CD4-positive, CD25-positive, alpha-beta regulatory T cell (primary cell): ENCODE measurements around the gene CES2. TPM values are rescaled to one million over a fixed set of nuclear protein-coding genes. Genes with fewer than 3 reads are reported as not detected.

ENCODE experiments used
- ATAC-seq, 2 donors: fragments of 150-1000 bp; cut with Tn5 transposase; one replicate each; pipeline ENCODE4 v1.10.0; 2021; ENCODE audit warnings: low read depth in 2 of 2, moderate number of reproducible peaks in 2 of 2, moderate library complexity in 1 of 2
- DNase-seq, 3 donors: peaks; one replicate each; pipeline versions ENCODE4 v3.0.0 to v3.0.0-alpha.2; 2012 to 2022; ENCODE audit warnings: mixed read lengths in 1 of 3
- H3K27ac ChIP-seq: one replicate; pipeline ENCODE4 v1.7.0; 2013; ENCODE audit warnings: mild to moderate bottlenecking, low read length; ENCODE audit not compliant: insufficient read depth, poor library complexity, severe bottlenecking
- H3K27me3 ChIP-seq: one replicate; pipeline ENCODE4 v1.7.0; 2013; ENCODE audit warnings: low read length; ENCODE audit not compliant: control insufficient read depth, insufficient read depth
- H3K36me3 ChIP-seq: one replicate; pipeline ENCODE4 v1.7.0; 2013; ENCODE audit warnings: mild to moderate bottlenecking, low read length, moderate library complexity; ENCODE audit not compliant: control insufficient read depth, insufficient read depth
- H3K4me1 ChIP-seq: 2 replicates; pipeline ENCODE4 v1.7.0; 2013; ENCODE audit warnings: mild to moderate bottlenecking, low read length; ENCODE audit not compliant: insufficient read depth, control insufficient read depth, poor library complexity, severe bottlenecking
- H3K4me3 ChIP-seq: one replicate; pipeline ENCODE4 v1.7.0; 2013; ENCODE audit warnings: low read depth, mild to moderate bottlenecking, low read length, moderate library complexity
- H3K9me3 ChIP-seq, 2 experiments: 1 replicate in 1 of 2; 2 replicates in 1 of 2; pipeline ENCODE4 v1.7.0; 2013; ENCODE audit warnings: low read length in 2 of 2, mild to moderate bottlenecking in 1 of 2, moderate library complexity in 1 of 2; ENCODE audit not compliant: control insufficient read depth in 2 of 2
- H3K27ac Mint-ChIP-seq, 3 donors: one replicate each; pipeline ENCODE4 v1.8.0; 2020 to 2022; ENCODE audit warnings: mild to moderate bottlenecking in 3 of 3, mixed read lengths in 3 of 3, moderate library complexity in 2 of 3
- H3K27me3 Mint-ChIP-seq: one replicate; pipeline ENCODE4 v1.8.0; 2022; ENCODE audit warnings: mild to moderate bottlenecking, mixed read lengths
- H3K36me3 Mint-ChIP-seq: one replicate; pipeline ENCODE4 v1.8.0; 2020; ENCODE audit warnings: mixed read lengths
- H3K4me1 Mint-ChIP-seq, 4 donors: one replicate each; pipeline ENCODE4 v1.8.0; 2020 to 2022; ENCODE audit warnings: mixed read lengths in 4 of 4, mild to moderate bottlenecking in 1 of 4
- H3K4me3 Mint-ChIP-seq, 4 donors: one replicate each; pipeline ENCODE4 v1.8.0; 2020 to 2022; ENCODE audit warnings: mild to moderate bottlenecking in 4 of 4, mixed read lengths in 4 of 4, moderate library complexity in 3 of 4
- H3K9me3 Mint-ChIP-seq, 7 donors: one replicate each; pipeline ENCODE4 v1.8.0; 2020 to 2022; ENCODE audit warnings: mixed read lengths in 7 of 7, mild to moderate bottlenecking in 3 of 7, moderate library complexity in 2 of 7
- polyA plus RNA-seq, 4 donors: library from polyadenylated mRNA; unstranded; fragments of 300-500 nt; fragmentation: Illumina TruSeq; gene quantifications; one replicate each; pipeline ENCODE4 v1.2.3, GENCODE V29; 2021
- total RNA-seq: library from RNA; stranded (reverse); gene quantifications from one replicate; pipeline ENCODE4 v1.2.3, GENCODE V29; 2022

The CES2 gene
- total and polyA plus RNA-seq, 5 donors from 2014 or later = 19.3 to 35.4 (median 19.9) TPM

DNA sequence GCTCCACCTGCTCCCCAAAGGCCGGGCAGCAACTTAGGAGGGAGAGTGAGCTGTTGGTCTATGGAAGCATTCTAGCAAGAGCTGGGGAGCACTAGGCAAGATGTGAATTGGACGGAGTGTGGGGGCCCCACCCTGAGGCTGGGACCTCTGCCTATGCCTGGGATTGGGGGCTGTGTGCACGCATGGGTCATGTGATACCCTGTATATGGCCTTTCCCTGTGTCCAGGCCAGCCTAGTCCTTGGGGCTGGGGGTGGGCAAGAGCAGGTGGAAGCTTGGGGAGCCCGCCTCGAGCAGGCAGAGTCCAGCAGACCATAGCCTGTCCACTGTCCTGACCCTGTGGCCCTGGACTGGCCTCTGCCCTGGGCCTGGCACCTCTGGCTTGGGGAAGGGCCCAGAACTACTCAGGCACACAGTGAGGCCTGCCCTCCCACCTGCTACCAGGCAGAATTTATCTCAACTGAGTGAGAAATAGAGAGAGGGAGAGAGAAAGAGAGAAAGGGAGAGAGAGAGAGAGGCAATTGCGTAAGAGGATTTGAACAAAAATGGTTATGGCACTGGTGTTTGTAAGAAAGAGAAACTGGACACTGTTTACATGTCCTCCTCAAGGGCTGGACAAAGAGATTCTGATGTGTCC lies 35.9 kb upstream of the CES2 start:
- peaks cover 0 to 1% (median 0%) of the 10 kb centered on the region in 7 donors for H3K9me3 Mint-ChIP-seq
- H3K4me1 Mint-ChIP-seq = peaks cover 0 to 8% (median 0%) of the 10 kb centered on the region in 4 donors
- no peaks in the 10 kb centered on the region for H3K36me3 Mint-ChIP-seq
- DNase-seq = no peak
- no peak overlapping the region for H3K4me3 ChIP-seq
- no peaks in the 10 kb centered on the region for H3K27me3 ChIP-seq
- H3K4me3 Mint-ChIP-seq = no peak overlapping the region
- H3K27ac ChIP-seq = no peak overlapping the region
- no peaks in the 10 kb centered on the region for H3K27me3 Mint-ChIP-seq
- no peaks in the 10 kb centered on the region for H3K9me3 ChIP-seq
- H3K4me1 ChIP-seq = no peaks in the 10 kb centered on the region
- no peak for ATAC-seq
- peak overlapping the region in 1 of 3 donors; percentile 43 for H3K27ac Mint-ChIP-seq
- H3K36me3 ChIP-seq = no peaks in the 10 kb centered on the region

DNA sequence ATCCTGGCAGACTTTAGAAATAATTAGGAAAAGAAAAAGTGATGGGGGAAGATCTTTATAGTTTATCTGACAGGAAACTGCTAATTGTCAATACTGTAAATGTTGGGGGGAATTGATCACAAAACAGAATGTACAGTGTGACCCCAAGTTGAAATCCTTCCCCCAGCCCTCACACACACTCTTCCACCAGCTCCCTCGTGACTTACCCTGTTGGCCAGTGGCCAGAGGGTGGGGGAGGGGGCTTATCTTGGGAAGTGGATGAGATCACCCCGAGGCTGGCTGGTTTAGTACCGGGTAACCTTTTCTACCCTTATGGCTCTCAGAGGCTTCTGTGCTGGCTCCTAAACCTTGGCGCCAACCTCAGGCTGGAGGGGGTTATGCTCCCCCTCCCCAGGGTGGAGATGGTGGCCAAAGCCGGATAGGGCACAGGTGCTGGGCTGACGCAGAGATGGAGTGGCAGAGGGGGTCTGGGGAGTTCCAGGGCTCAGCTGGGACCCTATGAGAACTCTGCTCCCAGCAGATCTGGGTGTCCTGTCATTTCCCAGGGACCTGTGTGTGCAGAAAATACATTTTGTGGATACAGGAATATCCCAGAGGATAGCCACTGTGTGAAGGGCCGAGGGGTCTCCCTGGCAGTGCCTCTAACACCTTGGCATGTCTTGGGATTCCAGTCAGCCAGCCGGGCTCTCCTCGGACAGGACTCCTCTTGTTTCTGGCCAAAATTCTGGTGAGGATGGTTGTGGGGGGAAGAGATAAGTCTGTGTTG lies 35.2 kb upstream of the CES2 start:
- ATAC-seq = no peak
- H3K9me3 Mint-ChIP-seq = peaks cover 0 to 1% (median 0%) of the 10 kb centered on the region in 7 donors
- H3K4me3 Mint-ChIP-seq = no peak overlapping the region
- H3K36me3 Mint-ChIP-seq = no peaks in the 10 kb centered on the region
- H3K27me3 Mint-ChIP-seq = no peaks in the 10 kb centered on the region
- Histone ChIP-seq H3K27me3 (no peaks in the 10 kb centered on the region), H3K4me1 (no peaks in the 10 kb centered on the region), H3K36me3 (no peaks in the 10 kb centered on the region), H3K9me3 (no peaks in the 10 kb centered on the region), H3K27ac (no peak overlapping the region), H3K4me3 (no peak overlapping the region)
- DNase-seq = no peak
- peaks cover 0 to 2% (median 0%) of the 10 kb centered on the region in 4 donors for H3K4me1 Mint-ChIP-seq
- H3K27ac Mint-ChIP-seq = peak overlapping the region in 1 of 3 donors; percentile 43

GRCh38 chr16:66900721-66901441 lies 34.4 kb upstream of the CES2 start:
- Histone ChIP-seq H3K36me3 (no peaks in the 10 kb centered on the region), H3K4me3 (no peak overlapping the region), H3K4me1 (no peaks in the 10 kb centered on the region), H3K27ac (no peak overlapping the region), H3K27me3 (no peaks in the 10 kb centered on the region), H3K9me3 (no peaks in the 10 kb centered on the region)
- Mint-ChIP-seq H3K27me3 (no peaks in the 10 kb centered on the region), H3K27ac (peak overlapping the region in 1 of 3 donors; percentile 21), H3K4me1 (peaks cover 0 to 4% (median under 1%) of the 10 kb centered on the region in 4 donors), H3K36me3 (no peaks in the 10 kb centered on the region), H3K9me3 (no peaks in the 10 kb centered on the region), H3K4me3 (no peak overlapping the region)
- no peak for DNase-seq
- ATAC-seq = no peak

DNA sequence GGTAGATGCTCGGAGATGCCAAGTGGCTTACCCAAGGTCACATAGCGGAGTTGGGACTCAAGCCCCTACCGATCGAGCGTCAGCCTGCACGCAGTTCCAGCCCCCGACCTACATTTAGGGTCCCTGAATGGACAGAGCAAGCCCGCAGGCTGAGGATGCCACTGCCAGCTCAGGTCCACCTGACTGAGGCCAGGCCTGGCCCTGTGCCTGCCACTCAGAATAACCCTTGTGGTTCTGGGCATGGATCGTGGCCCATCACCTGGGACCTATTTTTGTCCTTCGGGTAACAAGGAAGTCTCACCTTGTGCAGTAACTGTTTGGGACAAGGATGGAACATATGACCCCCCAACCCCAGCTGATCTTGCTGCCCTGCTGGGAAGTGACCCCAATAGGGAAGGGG lies 33.7 kb upstream of the CES2 start:
- H3K4me1 Mint-ChIP-seq = peaks cover 0 to 11% (median 3%) of the 10 kb centered on the region in 4 donors
- Histone ChIP-seq H3K36me3 (no peaks in the 10 kb centered on the region), H3K4me1 (no peaks in the 10 kb centered on the region)

DNA sequence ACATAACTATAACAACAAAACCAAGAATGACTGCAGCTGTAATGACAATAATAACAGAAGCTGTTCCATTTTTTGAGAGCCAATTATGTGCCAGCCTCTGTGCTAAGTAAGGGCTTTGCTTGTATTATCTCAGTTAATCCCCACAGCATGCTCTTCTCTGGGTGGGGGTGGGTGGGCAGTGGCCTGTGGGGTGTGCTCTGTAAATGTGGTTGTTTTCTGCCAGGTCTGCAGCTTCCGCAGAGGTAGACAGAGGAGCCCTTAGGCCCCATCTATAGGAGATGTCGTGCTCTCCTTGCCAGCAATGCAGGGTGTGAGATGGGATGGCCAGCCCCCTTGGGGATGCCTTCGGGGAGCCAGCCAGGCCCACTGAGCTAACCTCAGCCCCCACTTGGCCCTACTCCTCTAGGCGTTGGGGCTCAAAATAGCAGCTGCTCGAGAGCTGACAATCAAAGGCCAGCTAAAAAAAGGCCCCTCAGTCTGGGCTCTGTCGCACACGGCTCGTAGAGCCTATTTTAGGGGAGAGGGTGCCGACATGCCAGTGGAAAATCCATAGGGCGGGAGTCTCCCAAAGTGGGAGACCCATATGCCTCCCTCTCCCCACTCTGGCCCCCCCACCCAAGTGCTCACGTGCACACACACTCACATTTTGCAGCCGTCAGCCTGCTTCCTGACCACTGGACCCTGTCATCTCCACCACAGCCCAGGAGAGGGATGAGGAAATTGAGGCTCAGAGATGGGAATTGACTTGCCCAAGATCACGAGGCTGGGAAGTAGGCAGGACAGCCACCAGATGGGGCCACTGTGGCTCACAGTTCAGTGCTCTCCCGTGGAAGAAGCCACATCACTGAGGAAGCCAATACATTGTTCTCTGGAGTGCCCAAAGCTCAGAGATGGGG lies 32.4 kb upstream of the CES2 start:
- H3K4me1 Mint-ChIP-seq = peaks cover 0 to 11% (median 3%) of the 10 kb centered on the region in 4 donors
- ATAC-seq (no peak), DNase-seq (no peak)
- no peak overlapping the region for H3K27ac Mint-ChIP-seq
- H3K27me3 Mint-ChIP-seq = no peaks in the 10 kb centered on the region
- no peaks in the 10 kb centered on the region for H3K9me3 ChIP-seq
- no peaks in the 10 kb centered on the region for H3K9me3 Mint-ChIP-seq
- no peaks in the 10 kb centered on the region for H3K4me1 ChIP-seq
- H3K27ac ChIP-seq = no peak overlapping the region
- H3K4me3 Mint-ChIP-seq = no peak overlapping the region
- no peaks in the 10 kb centered on the region for H3K36me3 Mint-ChIP-seq
- no peaks in the 10 kb centered on the region for H3K27me3 ChIP-seq
- H3K36me3 ChIP-seq = no peaks in the 10 kb centered on the region
- H3K4me3 ChIP-seq = no peak overlapping the region

More for the DNA sequence above, 33.7 kb upstream of the CES2 start:
- H3K9me3 Mint-ChIP-seq = no peaks in the 10 kb centered on the region
- DNase-seq (no peak), ATAC-seq (no peak)
- H3K4me3 Mint-ChIP-seq = no peak overlapping the region
- Histone ChIP-seq H3K27me3 (no peaks in the 10 kb centered on the region), H3K9me3 (no peaks in the 10 kb centered on the region), H3K27ac (no peak overlapping the region), H3K4me3 (no peak overlapping the region)
- no peaks in the 10 kb centered on the region for H3K36me3 Mint-ChIP-seq
- H3K27ac Mint-ChIP-seq = no peak overlapping the region
- no peaks in the 10 kb centered on the region for H3K27me3 Mint-ChIP-seq

- no peak for ATAC-seq
- Histone ChIP-seq H3K9me3 (no peaks in the 10 kb centered on the region), H3K27me3 (no peaks in the 10 kb centered on the region), H3K4me3 (no peak overlapping the region), H3K27ac (no peak overlapping the region), H3K36me3 (no peaks in the 10 kb centered on the region), H3K4me1 (no peaks in the 10 kb centered on the region)
- Mint-ChIP-seq H3K9me3 (no peaks in the 10 kb centered on the region), H3K36me3 (no peaks in the 10 kb centered on the region), H3K27ac (no peak overlapping the region), H3K4me3 (no peak overlapping the region), H3K27me3 (peaks cover 6% of the 10 kb centered on the region), H3K4me1 (peaks cover 0 to 11% (median 3%) of the 10 kb centered on the region in 4 donors)
- DNase-seq = no peak
These were observed 31.5 kb upstream of the CES2 start for GRCh38 chr16:66903544-66904427.
